ENCODE data around the gene USP54.

GRCh38 chr10:73529089-73529832, 61.9 kb downstream of the USP54 start:
- TF ChIP-seq, protein P1, sequence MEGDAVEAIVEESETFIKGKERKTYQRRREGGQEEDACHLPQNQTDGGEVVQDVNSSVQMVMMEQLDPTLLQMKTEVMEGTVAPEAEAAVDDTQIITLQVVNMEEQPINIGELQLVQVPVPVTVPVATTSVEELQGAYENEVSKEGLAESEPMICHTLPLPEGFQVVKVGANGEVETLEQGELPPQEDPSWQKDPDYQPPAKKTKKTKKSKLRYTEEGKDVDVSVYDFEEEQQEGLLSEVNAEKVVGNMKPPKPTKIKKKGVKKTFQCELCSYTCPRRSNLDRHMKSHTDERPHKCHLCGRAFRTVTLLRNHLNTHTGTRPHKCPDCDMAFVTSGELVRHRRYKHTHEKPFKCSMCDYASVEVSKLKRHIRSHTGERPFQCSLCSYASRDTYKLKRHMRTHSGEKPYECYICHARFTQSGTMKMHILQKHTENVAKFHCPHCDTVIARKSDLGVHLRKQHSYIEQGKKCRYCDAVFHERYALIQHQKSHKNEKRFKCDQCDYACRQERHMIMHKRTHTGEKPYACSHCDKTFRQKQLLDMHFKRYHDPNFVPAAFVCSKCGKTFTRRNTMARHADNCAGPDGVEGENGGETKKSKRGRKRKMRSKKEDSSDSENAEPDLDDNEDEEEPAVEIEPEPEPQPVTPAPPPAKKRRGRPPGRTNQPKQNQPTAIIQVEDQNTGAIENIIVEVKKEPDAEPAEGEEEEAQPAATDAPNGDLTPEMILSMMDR (conservative IDR thresholded peaks at IDR 0.05; ENCODE audit: low read depth, low read length), result peak; percentile 85
- no peak for TF ChIP-seq EZH2 (IDR thresholded peaks at IDR 0.05; ENCODE audit: borderline replicate concordance, low read depth, low read length, poor library complexity, severe bottlenecking)

All from A673 (cell line).